Thoracic aorta (tissue), 2 donors: ENCODE results near the gene STAG3. TPM values are rescaled to one million over a fixed set of nuclear protein-coding genes. Genes with fewer than 3 reads are reported as not detected.
"Not testable (repeated sequence)": the region's sequence is repeated elsewhere in the genome, so short reads cannot be mapped to it uniquely, and the experiment has no call there.

Experiments
- ATAC-seq: fragments of 150-250 bp; one replicate; pipeline ENCODE4 v1.8.0; 2017; ENCODE audit warnings: low read depth; ENCODE audit not compliant: insufficient number of reproducible peaks, low FRiP score
- DNase-seq: peaks from one replicate; pipeline ENCODE4 v3.0.0-alpha.2; 2020; ENCODE audit warnings: low spot score
- H3K27ac ChIP-seq, 2 donors: fragments of 200-600 bp; sonication (generic); 1 replicate in 1 of 2; 2 replicates in 1 of 2; pipeline ENCODE4 v1.5.1; 2016; ENCODE audit warnings: mild to moderate bottlenecking in 2 of 2, moderate library complexity in 2 of 2
- H3K27me3 ChIP-seq: fragments of 200-600 bp; sonication (generic); replicated peaks from 2 replicates; pipeline ENCODE4 v1.6.0; 2016; ENCODE audit warnings: mild to moderate bottlenecking; ENCODE audit not compliant: insufficient read depth
- H3K36me3 ChIP-seq: fragments of 200-600 bp; sonication (generic); one replicate; pipeline ENCODE4 v1.5.1; 2016
- H3K4me1 ChIP-seq, 2 donors: fragments of 200-600 bp; sonication (generic); 1 replicate in 1 of 2; 2 replicates in 1 of 2; pipeline versions ENCODE4 v1.5.1 to v1.6.0; 2016; ENCODE audit warnings: low read depth in 2 of 2, mild to moderate bottlenecking in 1 of 2; ENCODE audit not compliant: control insufficient read depth in 1 of 2
- H3K4me3 ChIP-seq: fragments of 200-600 bp; sonication (generic); 2 replicates; pipeline ENCODE4 v1.5.1; 2016; ENCODE audit warnings: mild to moderate bottlenecking
- H3K9me3 ChIP-seq: fragments of 200-600 bp; sonication (generic); 2 replicates; pipeline ENCODE4 v1.5.1; 2016
- CTCF ChIP-seq: fragments of 200-600 bp; sonication (generic); IDR thresholded peaks from one replicate; pipeline ENCODE4 v1.5.1; 2019; ENCODE audit warnings: antibody characterized with exemption
- total RNA-seq, 2 donors: library from RNA; depleted of rRNA; stranded (reverse); fragments of >200 nt; gene quantifications; one replicate each; pipeline versions ENCODE4 v1.1.0 to v1.2.3, GENCODE V29; 2016

STAG3 gene
- total RNA-seq, 2 donors from 2014 or later: 0.56 to 0.95 TPM

DNA sequence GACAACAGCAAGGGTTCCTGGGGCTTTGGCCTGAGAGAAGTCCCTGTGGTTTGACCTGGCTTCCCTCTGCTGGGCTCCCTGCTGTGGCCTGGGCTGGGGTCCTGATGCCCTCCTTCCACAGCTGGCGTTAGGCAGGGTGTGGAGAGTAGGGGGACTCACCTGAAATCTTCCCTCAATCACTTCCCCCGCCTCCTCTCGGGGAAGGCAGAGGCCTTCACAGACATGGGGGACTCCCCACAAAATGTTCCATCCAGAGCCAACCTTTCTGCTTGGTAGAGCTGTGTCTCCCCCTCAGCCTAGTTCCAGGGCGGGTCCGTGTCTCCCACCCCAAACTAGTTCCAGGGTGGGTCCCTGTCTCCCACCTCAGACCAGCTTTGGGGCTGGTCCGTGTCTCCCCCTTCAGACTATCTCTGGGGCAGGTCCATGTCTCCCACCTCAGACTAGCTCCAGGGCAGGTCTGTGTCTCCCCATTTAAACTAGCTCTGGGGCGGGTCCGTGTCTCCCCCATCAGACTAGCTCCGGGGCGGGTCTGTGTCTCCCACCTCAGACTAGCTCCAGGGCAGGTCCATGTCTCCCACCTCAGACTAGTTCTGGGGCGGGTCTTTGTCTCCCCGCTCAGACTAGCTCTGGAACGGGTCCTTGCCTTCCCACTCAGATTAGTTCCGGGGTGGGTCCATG lies 44.2 kb downstream of the STAG3 start:
- no peak for DNase-seq
- H3K4me3 ChIP-seq: no peak overlapping the region
- no peaks in the 10 kb centered on the region for H3K4me1 ChIP-seq
- TF ChIP-seq CTCF: no peak
- H3K9me3 ChIP-seq: no peaks in the 10 kb centered on the region
- no peak for ATAC-seq
- no peaks in the 10 kb centered on the region for H3K27me3 ChIP-seq
- H3K27ac ChIP-seq: no peak overlapping the region
- no peaks in the 10 kb centered on the region for H3K36me3 ChIP-seq

- no peaks in the 10 kb centered on the region for H3K27me3 ChIP-seq
- no peaks in the 10 kb centered on the region for H3K9me3 ChIP-seq
Measured at GRCh38 chr7:100222445-100223132, 44.9 kb downstream of the STAG3 start.

GRCh38 chr7:100223376-100223927 lies 45.7 kb downstream of the STAG3 start:
- not testable (repeated sequence) for H3K36me3 ChIP-seq, H3K27ac ChIP-seq, ATAC-seq, H3K4me3 ChIP-seq, H3K4me1 ChIP-seq, DNase-seq, H3K27me3 ChIP-seq, H3K9me3 ChIP-seq

More at GRCh38 chr7:100222445-100223132, 44.9 kb downstream of the STAG3 start:
- no peak overlapping the region for H3K27ac ChIP-seq
- no peak overlapping the region for H3K4me3 ChIP-seq
- DNase-seq (no peak), ATAC-seq (no peak)
- no peak for TF ChIP-seq CTCF
- no peaks in the 10 kb centered on the region for H3K4me1 ChIP-seq
- H3K36me3 ChIP-seq: no peaks in the 10 kb centered on the region

DNA sequence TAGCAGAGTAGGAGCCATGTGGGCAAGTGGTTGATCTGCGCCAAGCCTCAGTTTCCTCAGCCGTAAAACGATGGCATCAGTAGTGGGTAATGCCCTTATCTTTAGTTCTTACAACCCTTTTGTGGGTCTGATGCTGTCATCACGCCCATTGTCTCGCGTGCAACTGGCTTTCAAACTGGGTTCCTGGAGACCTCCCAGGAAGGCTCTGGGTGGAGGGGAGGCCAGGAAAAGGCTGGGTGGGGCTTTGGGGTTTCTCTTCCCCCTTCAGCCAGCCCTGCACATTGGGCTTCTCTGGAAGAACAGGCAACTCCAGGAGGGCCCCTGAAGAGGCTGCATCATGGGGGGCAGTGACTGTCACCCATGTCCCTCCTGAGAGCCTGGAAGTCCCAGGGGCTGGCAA lies 47.2 kb downstream of the STAG3 start:
- ATAC-seq: not testable (repeated sequence)

DNA sequence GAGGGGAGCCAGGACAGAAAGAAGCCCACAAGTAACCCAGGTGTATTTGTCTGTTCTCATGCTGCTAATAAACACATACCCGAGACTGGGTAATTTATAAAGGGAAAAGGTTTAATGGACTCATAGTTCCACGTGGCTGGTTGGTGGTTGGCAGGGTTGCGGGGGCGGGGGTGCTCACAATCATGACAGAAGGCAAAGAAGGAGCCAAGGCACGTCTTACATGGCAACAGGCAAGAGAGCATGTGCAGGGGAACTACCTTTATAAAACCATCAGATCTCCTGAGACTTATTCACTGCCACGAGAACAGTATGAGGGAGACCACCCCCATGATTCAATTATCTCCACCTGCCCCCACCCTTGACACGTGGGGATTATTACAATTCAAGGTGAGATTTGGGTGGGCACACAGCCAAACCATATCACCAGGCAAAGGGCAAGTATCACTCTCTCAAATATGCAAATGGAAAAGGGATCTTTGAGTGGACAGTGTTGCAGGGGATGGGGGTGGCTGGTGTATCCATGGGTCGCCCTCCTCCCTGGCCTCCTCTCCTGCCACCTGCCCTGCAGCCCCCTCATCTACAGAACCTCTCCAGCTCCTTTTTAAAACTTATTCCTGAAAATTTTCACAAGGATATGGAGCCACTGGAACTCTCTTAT lies 57.1 kb downstream of the STAG3 start:
- H3K9me3 ChIP-seq, H3K27me3 ChIP-seq, H3K4me1 ChIP-seq, H3K4me3 ChIP-seq, H3K36me3 ChIP-seq, DNase-seq, ATAC-seq, H3K27ac ChIP-seq: not testable (repeated sequence)

More for the DNA sequence above, 47.2 kb downstream of the STAG3 start:
- H3K27me3 ChIP-seq, DNase-seq, H3K36me3 ChIP-seq, H3K4me1 ChIP-seq, H3K9me3 ChIP-seq, H3K4me3 ChIP-seq, H3K27ac ChIP-seq: not testable (repeated sequence)

GRCh38 chr7:100239975-100240374 lies 62.3 kb downstream of the STAG3 start:
- not testable (repeated sequence) for H3K36me3 ChIP-seq, H3K9me3 ChIP-seq, H3K4me3 ChIP-seq, ATAC-seq, H3K27me3 ChIP-seq, DNase-seq, H3K4me1 ChIP-seq, H3K27ac ChIP-seq

DNA sequence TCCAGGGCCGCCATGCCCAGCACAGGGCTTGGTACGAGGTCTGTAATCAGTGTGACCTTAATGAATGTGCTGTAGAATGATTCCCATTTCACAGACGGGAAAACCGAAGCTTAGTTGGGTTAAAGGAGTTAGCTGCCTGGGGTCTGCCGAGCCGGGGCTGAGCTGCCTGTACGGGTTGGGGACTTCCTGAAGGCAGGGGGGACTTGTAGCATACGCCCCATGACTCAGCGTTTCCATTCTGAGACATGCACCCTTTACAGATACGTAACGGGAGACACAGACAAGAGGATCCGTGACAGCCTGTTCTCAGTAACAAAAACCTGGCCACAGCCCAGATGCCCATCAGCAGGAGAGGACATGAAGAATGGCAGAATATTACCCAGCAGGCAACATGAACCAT lies 65.7 kb downstream of the STAG3 start:
- not testable (repeated sequence) for H3K4me1 ChIP-seq, ATAC-seq, H3K4me3 ChIP-seq, DNase-seq, H3K27ac ChIP-seq, H3K9me3 ChIP-seq, H3K27me3 ChIP-seq, H3K36me3 ChIP-seq

DNA sequence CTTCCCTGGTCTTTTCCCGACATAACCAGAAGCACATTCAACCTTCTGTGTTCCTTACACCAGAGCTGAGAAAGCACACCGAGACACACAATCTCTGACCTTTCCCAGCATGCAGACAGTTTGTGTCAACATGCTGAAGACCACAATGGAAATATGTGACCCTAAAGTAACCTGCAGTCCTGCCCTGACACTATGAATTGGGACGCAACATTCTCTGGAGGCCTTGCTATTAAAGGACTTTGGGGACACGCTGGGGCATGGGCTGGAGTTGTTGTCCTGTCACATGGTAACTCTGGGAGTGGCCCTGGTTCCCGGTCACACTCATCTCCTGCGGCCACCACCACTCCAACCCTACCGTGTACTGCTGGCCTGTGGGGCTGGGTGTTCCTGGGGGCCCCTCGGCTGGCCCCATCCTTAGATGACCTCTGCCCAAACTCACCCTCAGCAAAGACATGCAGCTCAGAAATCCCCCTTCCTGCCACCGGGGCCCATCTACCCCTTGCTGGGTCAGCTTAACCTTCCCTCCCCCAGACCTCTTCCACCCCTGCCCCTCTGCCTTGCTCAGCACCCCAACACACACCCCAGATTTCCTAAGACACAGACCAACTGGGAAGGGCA lies 67.4 kb downstream of the STAG3 start:
- DNase-seq, H3K9me3 ChIP-seq, H3K4me3 ChIP-seq, ATAC-seq, H3K27me3 ChIP-seq, H3K36me3 ChIP-seq, H3K27ac ChIP-seq, H3K4me1 ChIP-seq: not testable (repeated sequence)

- H3K4me1 ChIP-seq: not testable (repeated sequence)
Measured at GRCh38 chr7:100246121-100246864, 68.6 kb downstream of the STAG3 start.

GRCh38 chr7:100246865-100247137 lies 69.1 kb downstream of the STAG3 start:
- H3K27me3 ChIP-seq, H3K27ac ChIP-seq, H3K4me1 ChIP-seq, ATAC-seq, H3K4me3 ChIP-seq, H3K9me3 ChIP-seq, H3K36me3 ChIP-seq, DNase-seq: not testable (repeated sequence)

More at GRCh38 chr7:100246121-100246864, 68.6 kb downstream of the STAG3 start:
- DNase-seq, H3K36me3 ChIP-seq, H3K27ac ChIP-seq, H3K9me3 ChIP-seq, H3K27me3 ChIP-seq, H3K4me3 ChIP-seq, ATAC-seq: not testable (repeated sequence)
